Skeletal muscle tissue (tissue), 4 donors: ENCODE data around the gene CUL1. TPM values are rescaled to one million over a fixed set of nuclear protein-coding genes. Genes with fewer than 3 reads are reported as not detected.

Source experiments
- H3K27ac ChIP-seq: one replicate; pipeline ENCODE4 v1.7.0; 2013; ENCODE audit warnings: mild to moderate bottlenecking, low read depth, low read length, inconsistent platforms
- H3K27me3 ChIP-seq, 3 donors: one replicate each; pipeline ENCODE4 v1.7.0; 2013; ENCODE audit warnings: low read length in 3 of 3; ENCODE audit not compliant: control insufficient read depth in 3 of 3, insufficient read depth in 3 of 3
- H3K36me3 ChIP-seq, 3 donors: one replicate each; pipeline ENCODE4 v1.7.0; 2013; ENCODE audit warnings: low read length in 3 of 3; ENCODE audit not compliant: control insufficient read depth in 3 of 3, insufficient read depth in 3 of 3
- H3K4me1 ChIP-seq, 3 donors: one replicate each; pipeline ENCODE4 v1.7.0; 2013; ENCODE audit warnings: low read length in 3 of 3, mild to moderate bottlenecking in 3 of 3; ENCODE audit not compliant: control insufficient read depth in 3 of 3, insufficient read depth in 3 of 3
- H3K4me3 ChIP-seq, 3 donors: one replicate each; pipeline ENCODE4 v1.7.0; 2013; ENCODE audit warnings: low read length in 3 of 3
- H3K9ac ChIP-seq, 3 donors: one replicate each; pipeline ENCODE4 v1.7.0; 2013; ENCODE audit warnings: low read length in 3 of 3, mild to moderate bottlenecking in 3 of 3, moderate library complexity in 2 of 3, low read depth in 1 of 3
- H3K9me3 ChIP-seq, 3 donors: one replicate each; pipeline ENCODE4 v1.7.0; 2013; ENCODE audit warnings: low read length in 3 of 3; ENCODE audit not compliant: control insufficient read depth in 3 of 3
- total RNA-seq: library from RNA; depleted of rRNA; stranded (reverse); fragments of >200 nt; gene quantifications from one replicate; pipeline ENCODE4 v1.2.3, GENCODE V29; 2014
- donor health status: Osteomylitis.

The CUL1 gene
- total RNA-seq, 1 donor from 2014 or later, result 33.9 TPM

- no peaks in the 10 kb centered on the region for H3K27me3 ChIP-seq
- H3K27ac ChIP-seq, result no peak overlapping the region
- no peak overlapping the region for H3K9ac ChIP-seq
- peaks cover 0 to 16% (median 14%) of the 10 kb centered on the region in 3 donors for H3K36me3 ChIP-seq
- H3K4me1 ChIP-seq, result no peaks in the 10 kb centered on the region
- no peaks in the 10 kb centered on the region for H3K9me3 ChIP-seq
- H3K4me3 ChIP-seq, result no peak overlapping the region
Measured at GRCh38 chr7:148809856-148810255, 111.2 kb downstream of the CUL1 start.

DNA sequence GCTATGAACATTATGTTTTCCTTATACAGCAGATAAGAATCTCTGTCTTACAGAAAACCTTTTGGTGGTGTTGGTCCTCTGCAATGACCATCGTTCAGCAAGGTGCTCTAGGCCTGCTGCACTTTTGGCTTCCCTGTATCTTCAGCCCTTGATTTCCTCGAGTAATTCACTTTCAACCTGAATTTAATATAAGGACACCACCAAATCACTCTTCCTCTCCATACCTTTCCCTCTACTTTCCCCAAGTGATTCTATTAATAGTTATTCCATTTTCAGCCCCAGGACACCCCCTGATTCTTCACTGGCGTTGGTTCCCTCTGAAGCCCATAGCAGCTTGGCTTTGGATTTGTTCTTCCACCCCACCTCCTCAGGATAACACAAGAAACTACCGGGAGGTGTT is 113.2 kb downstream of the CUL1 start:
- Histone ChIP-seq H3K27me3 (no peaks in the 10 kb centered on the region), H3K4me3 (no peak overlapping the region), H3K4me1 (no peaks in the 10 kb centered on the region), H3K9ac (no peak overlapping the region), H3K9me3 (no peaks in the 10 kb centered on the region), H3K27ac (no peak overlapping the region), H3K36me3 (peaks cover 0 to 9% (median 9%) of the 10 kb centered on the region in 3 donors)

DNA sequence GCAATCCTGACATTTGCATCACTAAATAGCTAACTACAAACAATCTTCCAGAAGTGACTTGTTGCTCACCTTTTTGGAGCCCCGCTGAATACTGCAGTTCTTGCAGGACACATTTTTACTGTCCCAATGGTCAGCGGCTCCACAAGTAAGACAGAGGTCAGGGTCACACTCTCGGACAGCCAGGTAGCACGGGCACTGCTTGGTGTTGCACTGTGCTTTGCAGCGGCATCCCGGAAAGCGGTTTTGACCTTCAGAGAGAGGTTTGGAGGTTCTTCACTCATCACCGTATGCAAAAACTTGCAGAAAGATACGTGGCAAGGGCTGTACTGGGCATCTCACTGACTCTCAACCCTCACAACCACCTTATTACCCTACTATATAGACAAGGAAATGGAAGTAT is 115.2 kb downstream of the CUL1 start:
- Histone ChIP-seq H3K27me3 (no peaks in the 10 kb centered on the region), H3K36me3 (peaks cover 0 to 10% (median 0%) of the 10 kb centered on the region in 3 donors), H3K9ac (no peak overlapping the region)

DNA sequence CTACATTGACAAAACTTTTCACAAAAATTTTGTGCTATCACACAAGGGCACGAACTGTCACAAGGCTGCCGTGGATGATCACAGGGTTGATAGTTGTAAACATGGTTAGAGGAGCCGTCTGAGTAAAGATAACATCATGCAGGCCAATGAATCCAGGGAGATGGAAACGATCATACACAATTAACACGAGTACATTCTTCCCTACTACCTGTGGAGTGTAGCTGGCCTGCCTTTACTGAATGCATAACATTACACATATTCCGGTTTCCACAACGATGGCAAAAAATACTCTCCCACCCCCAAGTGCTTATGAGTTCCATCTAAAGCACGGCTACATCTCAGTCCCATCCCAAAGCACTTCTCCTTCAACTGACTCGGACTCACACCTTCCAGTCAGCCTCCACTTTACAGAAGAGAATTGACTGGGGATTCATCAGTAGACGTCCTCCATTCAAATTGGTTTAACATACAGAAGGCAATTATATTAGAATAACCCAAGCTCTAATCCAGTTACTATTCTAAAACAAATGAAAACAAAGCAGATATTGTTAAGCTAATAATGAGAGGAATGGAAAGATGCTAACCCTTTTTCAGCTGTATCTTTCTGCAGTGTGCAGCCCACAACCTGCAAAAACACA is 116.3 kb downstream of the CUL1 start:
- H3K4me3 ChIP-seq, result no peak overlapping the region
- no peak overlapping the region for H3K9ac ChIP-seq
- no peak overlapping the region for H3K27ac ChIP-seq
- H3K4me1 ChIP-seq, result no peaks in the 10 kb centered on the region
- H3K27me3 ChIP-seq, result no peaks in the 10 kb centered on the region
- no peaks in the 10 kb centered on the region for H3K9me3 ChIP-seq
- peaks cover 0 to 6% (median 0%) of the 10 kb centered on the region in 3 donors for H3K36me3 ChIP-seq

More for the DNA sequence above, 115.2 kb downstream of the CUL1 start:
- H3K9me3 ChIP-seq, result no peaks in the 10 kb centered on the region
- H3K27ac ChIP-seq, result no peak overlapping the region
- H3K4me1 ChIP-seq, result no peaks in the 10 kb centered on the region
- H3K4me3 ChIP-seq, result no peak overlapping the region

GRCh38 chr7:148815612-148816011 is 116.9 kb downstream of the CUL1 start:
- H3K27me3 ChIP-seq, result no peaks in the 10 kb centered on the region
- H3K9me3 ChIP-seq, result no peaks in the 10 kb centered on the region
- no peak overlapping the region for H3K9ac ChIP-seq
- H3K36me3 ChIP-seq, result peaks cover 0 to 6% (median 0%) of the 10 kb centered on the region in 3 donors
- no peaks in the 10 kb centered on the region for H3K4me1 ChIP-seq
- no peak overlapping the region for H3K4me3 ChIP-seq
- no peak overlapping the region for H3K27ac ChIP-seq

DNA sequence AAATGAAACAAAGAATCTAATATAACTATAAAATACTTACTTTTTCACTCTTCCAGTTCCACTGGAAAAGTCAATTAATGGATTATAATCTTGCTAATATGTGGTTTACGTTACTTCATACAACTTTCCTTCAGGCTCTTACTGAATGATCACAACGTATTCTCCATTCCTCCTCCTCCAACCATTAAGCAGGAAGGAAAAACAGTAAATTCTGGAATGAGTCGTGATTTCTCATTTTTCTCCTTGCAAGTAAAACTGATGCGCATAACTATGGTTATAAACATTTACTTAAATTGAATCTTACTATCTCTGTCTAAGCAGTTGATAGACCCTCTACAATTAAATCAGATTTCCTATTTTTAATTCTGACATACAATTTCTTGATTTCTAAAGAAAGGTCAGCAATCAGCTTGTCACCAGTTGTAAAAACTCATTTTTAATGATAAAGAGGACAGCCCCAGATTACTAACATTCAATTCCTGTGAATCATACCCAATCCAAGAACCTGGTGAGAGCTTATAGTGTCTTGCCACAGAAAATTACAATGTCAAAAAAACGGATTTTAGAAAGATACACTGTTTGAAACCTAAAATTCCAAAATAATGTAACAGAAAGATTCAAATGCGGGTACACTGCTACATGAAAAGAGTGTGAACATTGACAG is 121.1 kb downstream of the CUL1 start:
- no peak overlapping the region for H3K4me3 ChIP-seq
- H3K9ac ChIP-seq, result no peak overlapping the region
- H3K27me3 ChIP-seq, result no peaks in the 10 kb centered on the region
- no peak overlapping the region for H3K27ac ChIP-seq
- no peaks in the 10 kb centered on the region for H3K4me1 ChIP-seq
- peaks cover 0 to 6% (median 0%) of the 10 kb centered on the region in 3 donors for H3K36me3 ChIP-seq
- no peaks in the 10 kb centered on the region for H3K9me3 ChIP-seq

DNA sequence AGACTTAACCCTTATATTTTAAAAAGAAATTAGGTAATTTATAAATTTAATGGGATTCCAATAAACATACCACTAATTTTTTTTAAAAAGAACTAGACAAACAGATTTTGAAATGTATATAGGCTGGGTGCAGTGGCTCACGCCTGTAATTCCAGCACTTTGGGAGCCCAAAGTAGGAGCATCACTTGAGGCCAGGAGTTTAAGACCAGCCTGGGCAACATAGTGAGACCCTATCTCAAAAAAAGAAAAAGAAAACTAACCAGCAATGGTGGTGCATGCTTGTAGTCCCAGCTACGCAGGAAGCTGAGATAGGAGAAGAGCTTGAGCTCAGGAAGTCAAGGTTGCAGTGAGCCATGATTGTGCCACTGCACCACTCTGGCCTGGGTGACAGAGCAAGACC is 122.7 kb downstream of the CUL1 start:
- H3K36me3 ChIP-seq, result peaks cover 0 to 6% (median 4%) of the 10 kb centered on the region in 3 donors
- no peaks in the 10 kb centered on the region for H3K9me3 ChIP-seq
- no peak overlapping the region for H3K4me3 ChIP-seq
- H3K9ac ChIP-seq, result no peak overlapping the region
- H3K27ac ChIP-seq, result no peak overlapping the region
- H3K27me3 ChIP-seq, result no peaks in the 10 kb centered on the region
- H3K4me1 ChIP-seq, result no peaks in the 10 kb centered on the region

DNA sequence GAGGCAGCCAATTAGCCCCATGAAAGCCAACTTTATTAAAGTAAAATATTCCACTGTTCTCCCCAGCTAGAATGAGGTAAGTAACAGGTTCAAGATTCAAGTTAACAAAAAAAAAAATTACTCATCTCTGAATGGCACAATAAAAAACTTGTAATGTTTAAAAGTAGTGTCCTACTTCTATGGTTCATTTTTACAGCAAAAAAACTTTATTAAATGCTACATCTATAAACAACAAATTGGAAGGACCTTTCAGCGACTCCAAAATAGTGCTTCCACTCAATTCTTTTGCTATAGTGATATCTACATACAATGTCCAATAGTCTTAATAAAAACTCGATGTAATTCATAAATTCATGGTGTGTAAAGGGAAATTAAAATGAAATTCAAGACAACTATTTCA is 126.2 kb downstream of the CUL1 start:
- Histone ChIP-seq H3K9ac (no peak overlapping the region), H3K4me1 (no peaks in the 10 kb centered on the region), H3K27me3 (no peaks in the 10 kb centered on the region), H3K27ac (no peak overlapping the region), H3K9me3 (no peaks in the 10 kb centered on the region), H3K36me3 (peaks cover 0 to 5% (median 1%) of the 10 kb centered on the region in 3 donors), H3K4me3 (no peak overlapping the region)

GRCh38 chr7:148825338-148825737 is 126.6 kb downstream of the CUL1 start:
- H3K4me3 ChIP-seq, result no peak overlapping the region
- peaks cover 0 to 5% (median 1%) of the 10 kb centered on the region in 3 donors for H3K36me3 ChIP-seq
- H3K27ac ChIP-seq, result no peak overlapping the region
- H3K9ac ChIP-seq, result no peak overlapping the region
- no peaks in the 10 kb centered on the region for H3K9me3 ChIP-seq
- no peaks in the 10 kb centered on the region for H3K27me3 ChIP-seq
- no peaks in the 10 kb centered on the region for H3K4me1 ChIP-seq

DNA sequence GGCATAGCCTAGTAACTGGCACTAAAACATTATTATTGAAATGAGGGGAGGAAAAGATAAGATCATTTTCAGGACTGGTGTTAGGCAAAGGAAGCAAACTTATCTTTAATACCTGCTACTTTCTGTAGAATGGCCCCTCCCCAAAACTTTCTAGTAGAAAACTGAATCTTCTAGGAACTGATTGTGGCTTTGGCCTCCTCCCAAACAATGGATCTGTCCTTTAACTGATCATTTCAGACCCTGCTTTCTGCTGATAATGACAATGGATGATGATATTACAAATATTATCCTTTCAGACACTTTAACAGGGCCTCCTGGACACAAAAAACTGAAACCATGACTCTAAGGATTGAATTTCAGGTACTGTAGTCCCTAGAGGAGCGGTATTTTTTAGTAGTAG is 130.3 kb downstream of the CUL1 start:
- no peaks in the 10 kb centered on the region for H3K27me3 ChIP-seq
- H3K36me3 ChIP-seq, result peaks cover 0 to 5% (median 1%) of the 10 kb centered on the region in 3 donors
- H3K4me1 ChIP-seq, result no peaks in the 10 kb centered on the region

More for the DNA sequence above, 130.3 kb downstream of the CUL1 start:
- Histone ChIP-seq H3K4me3 (no peak overlapping the region), H3K27ac (no peak overlapping the region), H3K9ac (no peak overlapping the region), H3K9me3 (no peaks in the 10 kb centered on the region)
